A673 (cell line): ENCODE data around the gene APEX2.

Experiments used
- EZH2 ChIP-seq: fragments of 200-600 bp; sonication (generic); IDR thresholded peaks from 2 replicates; pipeline ENCODE4 v1.6.1; 2017; ENCODE audit warnings: borderline replicate concordance, low read depth, mild to moderate bottlenecking, mixed read lengths, antibody characterized with exemption, low read length; ENCODE audit not compliant: poor library complexity, severe bottlenecking
- TF ChIP-seq, protein P1 (sequence below): fragments of 300-800, 200-600 bp; sonication (generic); conservative IDR thresholded peaks from 2 replicates; pipeline ENCODE4 v1.5.1; 2017; ENCODE audit warnings: low read depth, mild to moderate bottlenecking, antibody characterized with exemption, low read length, moderate library complexity, mixed read lengths

DNA sequence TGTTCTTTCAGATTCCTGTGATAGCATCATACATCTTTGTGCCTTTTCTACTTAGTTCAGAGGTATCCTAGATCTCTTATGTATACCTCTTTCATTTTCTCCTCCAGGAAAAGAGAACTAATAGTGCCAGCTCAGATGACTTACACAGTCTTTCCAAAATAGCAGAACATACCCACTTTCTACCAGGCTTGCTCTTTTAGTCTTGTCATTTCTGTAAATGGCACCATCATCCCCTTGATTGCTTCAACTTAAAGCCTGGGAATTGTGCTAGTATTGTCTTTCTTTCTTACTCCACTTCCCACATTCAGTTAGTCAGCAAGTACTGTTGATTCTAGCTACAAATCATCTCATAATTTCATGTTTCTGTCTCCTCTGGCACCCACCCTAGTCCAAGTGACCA is 5.1 kb downstream of the APEX2 start:
- TF ChIP-seq, protein P1, sequence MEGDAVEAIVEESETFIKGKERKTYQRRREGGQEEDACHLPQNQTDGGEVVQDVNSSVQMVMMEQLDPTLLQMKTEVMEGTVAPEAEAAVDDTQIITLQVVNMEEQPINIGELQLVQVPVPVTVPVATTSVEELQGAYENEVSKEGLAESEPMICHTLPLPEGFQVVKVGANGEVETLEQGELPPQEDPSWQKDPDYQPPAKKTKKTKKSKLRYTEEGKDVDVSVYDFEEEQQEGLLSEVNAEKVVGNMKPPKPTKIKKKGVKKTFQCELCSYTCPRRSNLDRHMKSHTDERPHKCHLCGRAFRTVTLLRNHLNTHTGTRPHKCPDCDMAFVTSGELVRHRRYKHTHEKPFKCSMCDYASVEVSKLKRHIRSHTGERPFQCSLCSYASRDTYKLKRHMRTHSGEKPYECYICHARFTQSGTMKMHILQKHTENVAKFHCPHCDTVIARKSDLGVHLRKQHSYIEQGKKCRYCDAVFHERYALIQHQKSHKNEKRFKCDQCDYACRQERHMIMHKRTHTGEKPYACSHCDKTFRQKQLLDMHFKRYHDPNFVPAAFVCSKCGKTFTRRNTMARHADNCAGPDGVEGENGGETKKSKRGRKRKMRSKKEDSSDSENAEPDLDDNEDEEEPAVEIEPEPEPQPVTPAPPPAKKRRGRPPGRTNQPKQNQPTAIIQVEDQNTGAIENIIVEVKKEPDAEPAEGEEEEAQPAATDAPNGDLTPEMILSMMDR = no peak
- no peak for TF ChIP-seq EZH2
